Glomerular endothelial cell (primary cell): ENCODE measurements around the gene ACACB. TPM values are rescaled to one million over a fixed set of nuclear protein-coding genes. Genes with fewer than 3 reads are reported as not detected.

Experiments
- DNase-seq: peaks from one replicate; pipeline ENCODE4 v3.0.0-alpha.2; 2011; ENCODE audit warnings: low read depth, low spot score; ENCODE audit errors: extremely low read depth
- total RNA-seq: library from RNA; depleted of rRNA; stranded (reverse); fragments of >200 nt; gene quantifications from 2 replicates; pipeline ENCODE4 v1.2.3, GENCODE V29; 2015

The ACACB gene
- total RNA-seq, 1 donor from 2014 or later, result 6.0 TPM

GRCh38 chr12:109292342-109292711 is 175.9 kb downstream of the ACACB start:
- no peak for DNase-seq

DNA sequence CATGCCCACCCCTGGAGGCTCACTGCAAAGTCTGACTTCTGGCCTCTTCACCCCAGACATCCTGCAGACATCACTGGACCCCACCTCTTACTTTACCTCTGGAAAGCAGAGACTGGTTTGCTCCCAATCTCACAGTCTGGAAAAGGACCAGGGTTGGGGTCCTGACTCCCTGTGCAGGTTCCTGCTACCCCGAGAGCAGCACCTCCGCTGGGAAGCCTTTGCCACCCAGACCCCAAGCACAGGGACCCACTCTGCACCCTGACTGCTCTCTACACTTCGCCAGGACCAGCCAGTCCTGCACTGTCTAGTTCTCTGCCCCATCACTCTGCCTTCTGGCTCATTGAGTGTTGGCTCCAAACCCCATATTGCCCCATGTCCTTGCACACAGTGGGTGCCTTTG is 176.7 kb downstream of the ACACB start:
- no peak for DNase-seq

DNA sequence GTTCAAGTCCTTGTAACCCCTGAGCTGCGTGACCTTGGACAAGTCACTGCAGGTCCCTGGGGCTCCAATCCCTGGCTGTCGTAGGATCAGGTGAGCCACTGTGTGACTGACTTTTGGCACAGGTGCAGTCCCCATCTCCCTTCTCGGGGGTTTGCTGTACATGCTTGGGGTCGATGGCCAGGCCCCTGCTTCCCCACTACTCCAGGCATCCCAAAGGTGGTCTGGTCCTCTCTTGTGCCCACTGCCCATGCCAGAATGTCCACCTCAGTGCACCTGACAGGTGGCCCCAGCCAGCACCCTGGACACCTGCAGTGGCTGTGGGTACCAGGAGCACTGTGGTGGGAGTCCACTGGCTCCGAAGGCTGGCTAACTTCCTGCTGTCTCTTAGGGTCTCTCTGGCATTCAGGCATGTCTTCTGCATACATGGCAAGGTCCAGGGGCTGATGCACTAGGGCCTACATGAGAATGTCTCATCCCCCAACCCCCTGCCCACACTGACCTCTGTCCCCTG is 178.0 kb downstream of the ACACB start:
- no peak for DNase-seq

DNA sequence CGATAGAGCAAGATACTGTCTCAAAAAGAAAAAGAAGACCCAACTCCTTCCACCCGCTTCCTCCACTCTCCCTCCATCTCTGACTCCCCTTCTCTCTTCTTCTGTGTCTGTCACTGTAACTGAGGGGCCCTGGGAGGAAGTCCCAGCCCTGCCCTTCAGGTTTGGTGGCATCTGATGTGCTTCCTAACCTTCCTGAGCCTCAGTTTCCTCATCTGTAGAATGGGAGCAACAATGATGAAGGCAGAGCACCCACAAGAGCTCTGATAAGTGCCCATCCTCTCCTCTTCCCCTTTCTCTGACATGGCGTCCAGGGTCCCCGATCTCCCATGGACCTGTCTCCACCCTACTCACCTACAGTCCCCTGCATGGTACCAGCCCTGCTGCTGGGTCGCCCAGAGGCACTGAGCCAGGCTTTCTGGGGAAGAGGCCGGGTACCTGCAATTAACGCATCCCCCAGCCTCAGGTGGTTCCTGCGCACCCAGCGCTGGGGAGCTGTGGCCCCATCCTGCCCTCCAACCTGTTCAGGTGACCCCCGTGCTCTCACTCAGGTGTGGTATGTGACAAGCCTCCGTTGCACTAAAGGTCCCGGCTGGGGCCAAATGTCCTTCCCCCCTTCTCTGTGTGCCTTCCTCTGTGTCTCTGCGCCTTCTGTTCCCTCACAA is 179.5 kb downstream of the ACACB start:
- no peak for DNase-seq

DNA sequence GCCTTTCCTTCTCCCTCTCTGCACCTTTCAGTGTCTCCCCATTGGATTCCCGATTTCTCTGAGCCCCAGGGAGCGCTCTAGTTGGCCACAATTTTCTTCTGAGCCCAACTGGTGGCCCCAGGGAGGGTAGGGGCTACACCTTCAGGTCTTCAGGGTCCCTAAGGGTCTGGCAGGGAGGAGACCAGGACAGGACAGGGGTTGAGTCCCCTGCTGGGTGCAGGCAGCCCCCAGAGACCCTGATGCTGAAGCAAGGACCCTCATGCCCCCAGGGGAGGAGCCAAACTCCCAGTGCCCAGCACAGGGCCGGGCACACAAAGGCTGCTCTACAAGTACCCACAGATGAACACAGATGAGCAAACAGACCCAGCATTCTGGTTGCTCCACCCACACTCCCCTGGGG is 180.0 kb downstream of the ACACB start:
- DNase-seq, result no peak

GRCh38 chr12:109299849-109300248 is 183.5 kb downstream of the ACACB start:
- DNase-seq, result no peak

DNA sequence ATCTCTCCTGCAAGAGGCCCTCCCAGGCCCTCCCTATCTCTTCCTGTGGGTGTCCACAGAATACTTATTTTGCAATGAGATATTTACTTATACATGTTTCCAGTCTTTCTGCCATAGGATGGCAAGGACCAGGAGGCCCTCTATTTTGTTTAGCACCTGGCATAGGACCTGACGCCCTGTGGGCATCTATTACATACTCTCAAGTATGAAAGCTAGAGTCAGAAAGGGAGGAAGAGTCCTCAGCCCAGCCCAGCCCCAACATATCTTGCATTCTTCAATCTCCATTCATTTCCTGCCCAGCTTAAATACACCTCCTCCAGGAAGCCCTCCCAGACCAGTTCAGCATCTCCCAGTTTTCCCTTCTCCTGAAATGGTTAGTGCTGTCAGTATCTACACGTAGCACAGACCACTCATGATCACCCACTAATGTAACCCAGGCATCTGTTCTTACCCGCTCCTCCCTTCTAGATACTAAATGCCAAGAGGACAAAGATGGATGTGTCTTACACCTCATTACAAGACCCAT is 185.3 kb downstream of the ACACB start:
- DNase-seq, result no peak

DNA sequence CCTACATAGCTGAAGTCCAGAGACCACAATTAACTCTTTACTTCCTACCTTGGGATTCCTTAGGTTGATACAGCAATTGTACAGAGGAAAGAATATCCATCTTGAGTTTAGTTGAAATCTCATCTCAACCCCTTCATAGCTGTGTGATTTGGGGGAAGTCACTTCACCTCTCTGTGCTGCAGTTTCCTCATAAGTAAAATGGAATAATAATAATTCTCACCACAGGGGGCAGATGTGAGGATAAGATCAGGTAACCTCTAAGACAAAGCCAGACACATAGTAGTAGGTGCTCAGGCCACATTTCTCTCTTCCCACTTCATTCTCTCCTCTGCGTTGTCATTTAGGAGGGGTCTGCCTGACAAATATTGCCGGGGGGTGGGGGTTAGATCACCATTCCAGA is 186.0 kb downstream of the ACACB start:
- no peak for DNase-seq

- DNase-seq, result no peak
These were observed 186.4 kb downstream of the ACACB start for GRCh38 chr12:109302770-109303169.

DNA sequence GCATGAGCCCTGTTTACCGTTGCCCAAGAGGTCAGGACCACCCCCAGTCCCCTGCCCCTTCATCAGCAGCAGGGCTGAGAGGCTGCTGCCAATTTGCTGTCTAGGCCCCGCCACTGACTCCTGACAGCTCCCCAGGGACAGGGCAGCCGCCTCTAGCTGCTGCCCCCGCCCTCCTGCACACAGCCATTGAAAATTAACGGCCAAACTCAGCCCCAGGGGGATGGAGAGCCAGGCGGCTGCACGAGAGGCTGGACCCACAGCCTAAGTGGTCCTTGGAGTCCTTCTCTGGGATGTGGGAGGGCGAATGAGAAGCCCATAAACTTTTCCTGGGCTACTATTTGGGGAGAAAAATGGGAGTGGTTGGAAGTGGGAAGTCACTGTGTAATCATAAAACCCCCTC is 188.1 kb downstream of the ACACB start:
- no peak for DNase-seq

DNA sequence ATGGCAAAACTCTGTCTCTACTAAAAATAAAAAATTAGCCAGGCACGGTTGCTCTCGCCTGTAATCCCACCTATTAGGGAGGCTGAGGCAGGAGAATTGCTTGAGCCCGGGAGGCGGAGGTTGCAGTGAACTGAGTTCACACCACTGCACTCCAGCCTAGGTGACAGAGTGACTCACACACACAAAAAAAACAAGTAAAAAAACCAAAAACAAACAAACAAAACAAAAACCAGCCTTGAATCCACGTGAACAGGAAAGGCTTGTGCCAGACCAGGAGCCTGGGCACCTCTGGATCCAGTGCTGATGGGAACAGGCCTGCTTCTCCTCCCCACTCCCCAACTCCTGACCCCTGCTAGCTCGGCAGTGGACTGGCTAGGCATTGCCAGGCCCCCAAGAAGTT is 189.2 kb downstream of the ACACB start:
- DNase-seq, result no peak

DNA sequence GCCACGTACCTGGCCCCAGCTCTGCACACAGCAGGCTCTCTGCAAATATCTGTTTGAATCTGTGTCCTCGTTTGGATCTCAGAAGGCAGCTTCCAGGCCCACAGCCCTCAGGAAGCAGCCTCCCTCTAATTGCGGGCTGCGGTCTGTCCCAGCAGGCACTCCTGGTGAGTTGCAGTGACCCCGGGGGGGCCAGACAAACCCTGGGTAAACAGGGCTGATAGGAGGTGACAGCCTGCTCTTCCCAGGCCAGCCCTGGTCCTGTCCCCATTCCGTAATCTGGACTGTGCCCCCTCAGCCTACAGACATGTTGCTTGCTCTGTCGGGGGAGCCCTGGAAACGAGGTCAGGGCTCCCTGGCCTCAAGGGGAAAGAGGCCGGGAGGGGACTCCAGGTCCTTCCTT is 190.7 kb downstream of the ACACB start:
- DNase-seq, result no peak

DNA sequence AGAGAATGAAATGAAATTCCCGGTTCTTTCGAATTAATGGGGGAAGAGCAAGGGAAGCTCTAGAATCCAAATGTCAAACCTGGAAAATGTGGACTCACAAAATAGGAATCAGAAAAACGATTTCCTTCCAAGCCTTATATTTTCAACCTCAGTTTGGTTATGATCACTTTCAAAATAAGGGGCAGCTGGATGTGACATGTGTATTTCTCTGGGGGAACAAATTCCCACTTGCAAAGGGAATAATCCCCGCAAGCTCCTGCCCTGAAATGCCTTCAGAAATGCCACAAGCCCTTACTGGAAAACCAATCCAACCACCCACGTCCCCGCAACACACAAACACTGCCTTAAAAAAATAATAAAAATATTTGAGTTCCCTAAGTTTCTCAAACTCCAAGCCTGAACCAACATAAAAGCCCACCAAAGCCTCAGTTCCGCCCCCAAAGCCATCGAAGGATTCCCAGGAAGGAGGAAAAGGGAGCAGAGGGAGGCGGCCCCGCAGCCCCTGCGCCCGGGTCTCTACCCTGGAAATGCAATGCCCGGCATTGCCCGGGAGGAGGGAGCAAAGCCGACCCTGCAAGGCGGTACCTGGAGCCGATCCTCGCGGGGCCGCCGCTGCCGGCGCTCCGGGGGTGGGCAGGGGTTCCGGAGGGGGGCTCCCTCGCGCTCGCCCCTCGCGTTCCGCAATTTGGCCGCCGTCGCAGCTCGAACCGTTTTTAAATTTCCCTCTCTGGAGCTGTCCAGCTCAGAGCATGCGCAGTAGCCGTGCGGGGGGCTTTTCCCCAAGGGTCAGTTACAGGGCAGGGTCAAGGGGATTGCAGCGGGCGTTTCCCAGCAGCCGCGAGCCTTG is 192.4 kb downstream of the ACACB start, which contains the start of gene FOXN4:
FOXN4 (minus strand) TSS at position 751 of the 847 bp plus-strand sequence. CDS start 963 bp downstream, outside the sequence.
- DNase-seq, result no peak

DNA sequence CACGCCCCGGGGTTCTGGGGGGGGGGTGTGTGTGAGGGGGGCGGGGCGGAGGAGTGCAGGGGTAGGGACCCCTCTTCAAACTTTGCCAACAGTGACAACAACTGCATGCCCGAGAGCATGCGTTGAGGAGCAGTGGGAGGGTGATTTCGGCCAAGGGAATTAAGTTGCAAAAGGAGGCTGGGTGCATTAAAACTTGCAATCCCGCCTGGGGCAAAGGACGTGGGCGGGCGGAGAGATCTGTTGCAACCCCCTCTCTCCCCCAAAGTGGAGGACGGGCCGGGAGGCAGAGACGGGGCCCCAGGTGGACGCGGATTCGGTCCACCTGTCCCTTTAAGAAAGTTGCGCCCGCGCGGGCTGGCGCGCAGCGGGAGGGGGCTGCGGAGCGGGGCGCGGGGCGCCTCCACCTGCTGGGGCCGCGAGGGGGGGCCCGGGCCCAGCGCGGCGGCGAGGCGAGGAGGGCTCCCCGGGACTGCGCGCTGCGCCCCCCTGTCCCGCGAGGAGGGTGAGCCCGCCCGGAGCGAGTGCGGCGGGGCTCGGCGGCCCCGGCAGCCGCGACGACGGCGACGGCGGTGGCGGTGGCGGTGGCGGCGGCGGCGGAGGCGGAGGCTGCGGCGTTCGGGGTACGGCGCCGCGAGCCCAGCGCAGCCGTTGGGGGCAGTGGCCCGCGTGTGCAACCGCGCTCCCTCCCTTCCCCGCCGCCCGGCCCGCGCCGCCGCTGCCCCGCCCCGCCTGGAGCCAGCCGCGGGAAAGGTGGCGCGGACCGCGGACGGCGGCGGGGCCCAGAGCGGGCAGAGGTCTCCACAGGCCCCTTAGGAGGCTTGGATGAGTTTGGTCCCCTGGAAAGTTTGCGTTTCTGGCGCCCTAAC is 193.2 kb downstream of the ACACB start:
- DNase-seq, result no peak

DNA sequence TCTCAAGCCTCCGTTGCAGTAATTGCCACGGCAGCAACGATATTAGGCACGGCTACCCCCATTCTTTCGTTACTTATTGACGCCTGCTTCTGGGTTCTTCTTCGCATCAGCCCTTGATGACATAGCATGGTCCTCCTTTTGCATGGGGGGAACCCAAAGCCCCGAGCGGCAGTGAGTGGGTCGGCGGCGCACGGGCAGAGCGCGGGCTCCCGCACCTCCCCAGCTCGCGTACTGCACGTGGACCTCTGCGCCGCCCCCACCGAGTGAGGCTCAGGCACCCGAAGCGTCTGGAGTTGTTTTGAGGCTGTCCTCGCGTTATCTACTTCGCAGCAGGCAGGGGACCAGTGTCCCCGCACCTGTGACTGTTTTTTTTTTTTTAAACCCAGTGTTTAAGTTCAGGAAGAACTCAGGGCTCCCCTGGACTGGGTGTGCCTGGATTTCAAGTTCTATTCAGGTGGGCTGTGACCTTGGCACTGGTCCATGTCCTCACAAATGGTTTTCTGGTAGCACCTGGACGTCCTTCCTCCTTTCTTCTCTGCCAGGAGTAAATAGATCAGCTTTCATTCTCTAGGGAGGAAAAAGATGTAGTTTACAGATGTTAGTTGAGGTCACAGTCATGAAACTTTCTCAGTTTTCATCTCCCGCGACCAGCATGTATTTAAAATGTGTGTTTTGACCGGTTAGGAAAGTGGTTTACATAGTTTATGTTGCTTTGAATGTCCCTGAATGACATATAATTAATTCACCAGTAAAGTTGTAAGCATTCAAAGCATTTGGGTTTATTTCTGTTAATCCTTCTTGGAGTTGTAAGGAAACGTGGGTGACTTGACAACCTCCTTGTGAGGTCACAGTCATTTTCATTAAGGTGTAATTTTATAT is 194.1 kb downstream of the ACACB start:
- DNase-seq, result no peak

Other genes starting within 250 kb of the ACACB start
- not detected in 2 replicates for gene DAO, start 236.5 kb upstream of the ACACB start, total RNA-seq
- not detected in 2 replicates for gene SVOP, start 95.5 kb upstream of the ACACB start, total RNA-seq
- 6.7 and 8.2 TPM in 2 replicates for gene USP30, start 64.0 kb upstream of the ACACB start, total RNA-seq
- gene ALKBH2, start 23.1 kb upstream of the ACACB start, total RNA-seq, result 6.1 and 12.1 TPM in 2 replicates
- gene UNG, start 19.0 kb upstream of the ACACB start, total RNA-seq, result 27.6 and 40.8 TPM in 2 replicates
- gene FOXN4, start 192.7 kb downstream of the ACACB start, total RNA-seq, result not detected in 2 replicates
- not detected in 2 replicates for gene MYO1H, start 231.3 kb downstream of the ACACB start, total RNA-seq